H1 (cell line): ENCODE results near the gene CAGE1. TPM values are rescaled to one million over a fixed set of nuclear protein-coding genes. Genes with fewer than 3 reads are reported as not detected.

Experiments used
- CTCF ChIA-PET: fragments of 300-600 bp; sonication (Branson Sonifier 250); formaldehyde crosslinking; loops from one replicate; lab custom pipeline; 2021; ENCODE audit not compliant: partially characterized antibody; lab: Charles Lee
- POLR2A ChIA-PET: fragments of 300-600 bp; sonication (Branson Sonifier 250); formaldehyde crosslinking; loops from one replicate; lab custom pipeline; 2021; ENCODE audit warnings: inconsistent platforms; ENCODE audit not compliant: partially characterized antibody; lab: Charles Lee
- DNase-seq, 2 experiments: peaks; one replicate each; pipeline versions ENCODE4 v3.0.0 to v3.0.0-alpha.2; 2010 to 2022; ENCODE audit warnings: low spot score in 2 of 2, low read depth in 1 of 2, mixed read lengths in 1 of 2
- FAIRE-seq: peaks from 2 replicates; lab custom pipeline; 2011; peaks lifted over from hg19 to GRCh38; lab: Jason Lieb, UNC
- H2AFZ ChIP-seq: 2 replicates; pipeline ENCODE4 v1.8.1; 2012; ENCODE audit warnings: low read length, inconsistent platforms
- H2AK5ac ChIP-seq: 2 replicates; pipeline ENCODE4 v1.6.1; 2013; ENCODE audit warnings: low read depth, low read length
- H2BK120ac ChIP-seq: replicated peaks from 2 replicates; pipeline ENCODE3; 2013; ENCODE audit warnings: low read depth, low read length, inconsistent platforms
- H2BK12ac ChIP-seq: 2 replicates; pipeline ENCODE4 v1.6.1; 2013; ENCODE audit warnings: low read depth, low read length
- H2BK15ac ChIP-seq: 2 replicates; pipeline ENCODE4 v1.6.1; 2013; ENCODE audit warnings: low read length
- H2BK20ac ChIP-seq: 2 replicates; pipeline ENCODE4 v1.6.1; 2013; ENCODE audit warnings: low read length
- H2BK5ac ChIP-seq: 2 replicates; pipeline ENCODE4 v1.6.1; 2013; ENCODE audit warnings: low read depth, low read length
- H3K14ac ChIP-seq: 2 replicates; pipeline ENCODE4 v1.6.1; 2013; ENCODE audit warnings: inconsistent platforms; ENCODE audit not compliant: insufficient read length
- H3K18ac ChIP-seq: 2 replicates; pipeline ENCODE4 v1.6.1; 2013; ENCODE audit warnings: low read length; ENCODE audit errors: extremely low read depth
- H3K23ac ChIP-seq: 2 replicates; pipeline ENCODE4 v1.6.1; 2013; ENCODE audit warnings: inconsistent platforms; ENCODE audit not compliant: insufficient read length
- H3K23me2 ChIP-seq: 2 replicates; pipeline ENCODE4 v1.6.1; 2013; ENCODE audit warnings: low read depth, low read length
- H3K27ac ChIP-seq: 2 replicates; pipeline ENCODE4 v1.6.1; 2011; ENCODE audit warnings: low read depth, low read length, inconsistent platforms
- H3K27me3 ChIP-seq, 4 experiments: replicated peaks in 1 of 4; 1 replicate in 1 of 4; 2 replicates in 3 of 4; pipeline versions ENCODE4 v1.6.1 to v1.8.1; 2011 to 2013; ENCODE audit warnings: low read length in 3 of 4, mild to moderate bottlenecking in 3 of 4, inconsistent platforms in 2 of 4, mixed read lengths in 2 of 4, moderate library complexity in 1 of 4; ENCODE audit not compliant: control insufficient read depth in 3 of 4, insufficient read depth in 3 of 4; ENCODE audit errors: extremely low read depth in 1 of 4
- H3K36me3 ChIP-seq, 4 experiments: 2 replicates each; pipeline versions ENCODE4 v1.6.1 to v1.8.1; 2011 to 2013; ENCODE audit warnings: mild to moderate bottlenecking in 4 of 4, low read length in 3 of 4, moderate library complexity in 2 of 4, control low read depth in 1 of 4, inconsistent platforms in 1 of 4; ENCODE audit not compliant: insufficient read depth in 4 of 4, control insufficient read depth in 2 of 4
- H3K4ac ChIP-seq: replicated peaks from 2 replicates; pipeline ENCODE3; 2013; ENCODE audit warnings: low read length, low read depth, mixed read lengths, inconsistent platforms; ENCODE audit not compliant: insufficient read length
- H3K4me1 ChIP-seq, 4 experiments: replicated peaks in 1 of 4; 1 replicate in 1 of 4; 2 replicates in 3 of 4; pipeline versions ENCODE4 v1.6.1 to v1.8.1; 2011 to 2013; ENCODE audit warnings: low read length in 3 of 4, inconsistent platforms in 2 of 4, mixed read lengths in 1 of 4; ENCODE audit not compliant: insufficient read depth in 4 of 4, control insufficient read depth in 3 of 4
- H3K4me2 ChIP-seq, 2 experiments: 2 replicates each; pipeline versions ENCODE4 v1.6.1 to v1.8.1; 2011 to 2013; ENCODE audit warnings: low read depth in 2 of 2, low read length in 2 of 2, control low read depth in 1 of 2, inconsistent platforms in 1 of 2, mild to moderate bottlenecking in 1 of 2; ENCODE audit not compliant: insufficient read depth in 1 of 2
- H3K4me3 ChIP-seq, 4 experiments: fragments of 200-600, 300-600 bp in 1 of 4; sonication (generic), shearing (Covaris generic), sonication (Bioruptor Twin) in 1 of 4; 2 replicates each; pipeline versions ENCODE4 v1.5.1 to v1.8.1; 2011 to 2016; ENCODE audit warnings: low read length in 4 of 4, low read depth in 3 of 4, control low read depth in 2 of 4, inconsistent platforms in 2 of 4, mild to moderate bottlenecking in 2 of 4, mixed read lengths in 1 of 4, moderate library complexity in 1 of 4; ENCODE audit not compliant: insufficient read depth in 2 of 4; ENCODE audit errors: extremely low read depth in 1 of 4
- H3K56ac ChIP-seq: replicated peaks from 2 replicates; pipeline ENCODE3; 2013; ENCODE audit warnings: low read depth, mild to moderate bottlenecking, mixed read lengths, low read length, inconsistent platforms; ENCODE audit not compliant: insufficient read length
- H3K79me1 ChIP-seq: 2 replicates; pipeline ENCODE4 v1.6.1; 2013; ENCODE audit warnings: low read depth, low read length, control low read depth
- H3K79me2 ChIP-seq, 2 experiments: 2 replicates each; pipeline versions ENCODE4 v1.6.1 to v1.8.1; 2012 to 2013; ENCODE audit warnings: low read length in 2 of 2, mild to moderate bottlenecking in 2 of 2, inconsistent platforms in 1 of 2; ENCODE audit not compliant: insufficient read depth in 2 of 2, control insufficient read depth in 1 of 2
- H3K9ac ChIP-seq, 4 experiments: replicated peaks in 1 of 4; 1 replicate in 1 of 4; 2 replicates in 3 of 4; pipeline versions ENCODE4 v1.6.1 to v1.8.1; 2011 to 2013; ENCODE audit warnings: low read depth in 3 of 4, low read length in 3 of 4, control low read depth in 2 of 4, mild to moderate bottlenecking in 2 of 4, moderate library complexity in 2 of 4, inconsistent platforms in 1 of 4; ENCODE audit errors: extremely low read depth in 1 of 4
- H3K9me3 ChIP-seq, 2 experiments: 2 replicates each; pipeline versions ENCODE4 v1.6.1 to v1.8.1; 2012 to 2013; ENCODE audit warnings: mild to moderate bottlenecking in 2 of 2, moderate library complexity in 2 of 2, control low read depth in 1 of 2, inconsistent platforms in 1 of 2, low read depth in 1 of 2, low read length in 1 of 2, mixed read lengths in 1 of 2; ENCODE audit not compliant: insufficient read depth in 2 of 2
- H4K20me1 ChIP-seq, 2 experiments: replicated peaks in 1 of 2; 2 replicates each; pipeline versions ENCODE3 to v1.8.1; 2011 to 2013; ENCODE audit warnings: inconsistent platforms in 2 of 2, low read length in 2 of 2, mild to moderate bottlenecking in 1 of 2; ENCODE audit not compliant: insufficient read depth in 2 of 2, control insufficient read depth in 1 of 2
- H4K5ac ChIP-seq: 2 replicates; pipeline ENCODE4 v1.6.1; 2013; ENCODE audit warnings: low read length, low read depth, mixed read lengths, inconsistent platforms; ENCODE audit not compliant: insufficient read length
- H4K8ac ChIP-seq: 2 replicates; pipeline ENCODE4 v1.8.0; 2013; ENCODE audit warnings: mild to moderate bottlenecking, moderate library complexity, low read length, inconsistent platforms; ENCODE audit not compliant: insufficient read depth; ENCODE audit errors: extremely low read depth
- H4K91ac ChIP-seq: replicated peaks from 2 replicates; pipeline ENCODE3; 2013; ENCODE audit warnings: low read length, mixed read lengths, inconsistent platforms; ENCODE audit not compliant: insufficient read length
- ATF2 ChIP-seq: IDR thresholded peaks from 2 replicates; pipeline ENCODE4 v1.6.1; 2012; ENCODE audit warnings: low read length, inconsistent platforms
- BRCA1 ChIP-seq: IDR thresholded peaks from 2 replicates; pipeline ENCODE4 v1.6.1; 2012; ENCODE audit warnings: low read depth, low read length, improper control_type of control experiment
- CTBP2 ChIP-seq: IDR thresholded peaks from 2 replicates; pipeline ENCODE4 v1.7.0; 2011; ENCODE audit warnings: borderline replicate concordance, mild to moderate bottlenecking, moderate library complexity, mixed read lengths, low read length; ENCODE audit not compliant: insufficient read depth, insufficient read length
- EZH2 ChIP-seq: fragments of 200-600 bp; sonication (generic); IDR thresholded peaks from 2 replicates; pipeline ENCODE4 v1.7.1; 2012; ENCODE audit warnings: low read depth, mild to moderate bottlenecking, moderate library complexity, low read length, inconsistent platforms; ENCODE audit not compliant: severe bottlenecking
- GABPA ChIP-seq: IDR thresholded peaks from 2 replicates; pipeline ENCODE4 v1.6.1; 2011; ENCODE audit warnings: mild to moderate bottlenecking, low read length, moderate library complexity, borderline replicate concordance; ENCODE audit not compliant: insufficient read depth
- GTF2F1 ChIP-seq: IDR thresholded peaks from 2 replicates; pipeline ENCODE4 v1.6.1; 2012; ENCODE audit warnings: low read depth, low read length, improper control_type of control experiment, borderline replicate concordance
- RFX5 ChIP-seq: IDR thresholded peaks from 2 replicates; pipeline ENCODE4 v1.6.1; 2011; ENCODE audit warnings: low read depth, low read length, improper control_type of control experiment, borderline replicate concordance
- SAP30 ChIP-seq: fragments of 300-600 bp; sonication (generic); IDR thresholded peaks from 2 replicates; pipeline ENCODE4 v1.7.1; 2012; ENCODE audit warnings: low read length, moderate library complexity, mild to moderate bottlenecking, inconsistent platforms; ENCODE audit not compliant: insufficient read depth, insufficient replicate concordance
- SRF ChIP-seq: IDR thresholded peaks from 2 replicates; pipeline ENCODE4 v1.6.1; 2011; ENCODE audit warnings: mild to moderate bottlenecking, low read depth, low read length, moderate library complexity
- YY1 ChIP-seq: IDR thresholded peaks from 2 replicates; pipeline ENCODE4 v1.6.1; 2011; ENCODE audit warnings: low read depth, mild to moderate bottlenecking, low read length
- WGBS, 2 experiments: shearing (Covaris generic) in 1 of 2; methylation state at CpG; one replicate each; pipeline versions ENCODE4 v1.1.6 to v1.1.7; 2013 to 2015; ENCODE audit warnings: low lambda C conversion rate in 2 of 2, mixed read lengths in 2 of 2, inconsistent platforms in 1 of 2, low coverage in 1 of 2, missing lambda C conversion rate in 1 of 2; ENCODE audit not compliant: insufficient replicate concordance in 2 of 2, insufficient coverage in 1 of 2, insufficient read length in 1 of 2; ENCODE audit errors: extremely low coverage in 1 of 2, missing lambda C conversion rate in 1 of 2; 5-methylcytosine and 5-hydroxymethylcytosine counted together
- polyA plus RNA-seq, 7 experiments: library from polyadenylated mRNA; depleted of rRNA in 3 of 7; stranded (reverse) in 5 of 7; unstranded in 2 of 7; fragments of >200 nt in 5 of 7; fragments of 200-250 nt in 2 of 7; gene quantifications; 1 replicate in 5 of 7; 2 replicates in 1 of 7; 4 replicates in 1 of 7; pipeline versions ENCODE4 v1.2.1 to v1.2.3, GENCODE V29; 2011 to 2013; ENCODE audit warnings: missing spikeins in 2 of 7, mixed read lengths in 2 of 7
- total RNA-seq: library from RNA; stranded (reverse); fragmentation: NEBNext Ultra II Directional; extraction: Animal tissue kit (Norgen Biotek cat#: 25700); gene quantifications from 2 replicates; pipeline ENCODE4 v1.2.1, GENCODE V29; 2021
- TF ChIP-seq, protein P1 (sequence below): IDR thresholded peaks from 2 replicates; pipeline ENCODE4 v1.6.1; 2012; ENCODE audit warnings: inconsistent platforms

The CAGE1 gene
- total and polyA plus RNA-seq, 2 of the 8 experiments (the other 6 are each of a cell fraction or from before 2014, with no cell fraction given): 0.09 TPM; not detected in 1

- H3K4me3 ChIP-seq: no peak overlapping the region
- ChIA-PET POLR2A (interaction anchor here (1.1 kb wide), 1 partner anchor 11 kb away, joined by 3 read pairs; no protein-coding TSS in a partner anchor), CTCF (interaction anchor here (2.1 kb wide), 1 partner anchor 184 kb away, joined by 6 read pairs; no protein-coding TSS in a partner anchor)
- peak overlapping the region; percentile 74; the same call in 1 of the 2 replicates for H2AFZ ChIP-seq
- no peaks in the 10 kb centered on the region for H3K36me3 ChIP-seq
- H3K9me3 ChIP-seq: no peaks in the 10 kb centered on the region
- FAIRE-seq (no peak), DNase-seq (no peak)
- H3K27ac ChIP-seq: no peak overlapping the region
- H4K8ac ChIP-seq: no peak overlapping the region; the same call in 1 of the 2 replicates
- peak overlapping the region; percentile 87 for H2BK12ac ChIP-seq
- H3K23me2 ChIP-seq: no peaks in the 10 kb centered on the region
- H4K91ac ChIP-seq: no peak overlapping the region
- no peaks in the 10 kb centered on the region for H4K20me1 ChIP-seq
- H3K79me2 ChIP-seq: no peaks in the 10 kb centered on the region
- H2BK5ac ChIP-seq: 0 out of 2 replicates have a peak overlapping the region, but pooled peaks have one; percentile 44
- no peak overlapping the region for H4K5ac ChIP-seq
- H3K27me3 ChIP-seq: no peaks in the 10 kb centered on the region
- no peak overlapping the region for H3K14ac ChIP-seq
- H2BK120ac ChIP-seq: no peak overlapping the region
- no peak overlapping the region for H3K9ac ChIP-seq
- H3K4ac ChIP-seq: no peak overlapping the region
- peak overlapping the region; percentile 43; the same call in 1 of the 2 replicates for H3K18ac ChIP-seq
- H3K4me1 ChIP-seq: peaks cover 0 to 9% (median 2%) of the 10 kb centered on the region in 4 experiments; a peak in 2 of 7 replicates
- no peak overlapping the region for H2BK15ac ChIP-seq
- no peak overlapping the region for H3K4me2 ChIP-seq
- H3K79me1 ChIP-seq: no peaks in the 10 kb centered on the region
- no peak overlapping the region for H3K23ac ChIP-seq
- 89% methylated on average over 8 of the region's 8 CpGs; no CpG with 5 or more reads in 1 of the 2 experiments for WGBS, 2 experiments
- 0 out of 2 replicates have a peak overlapping the region, but pooled peaks have one; percentile 34 for H2BK20ac ChIP-seq
- H3K56ac ChIP-seq: no peak overlapping the region
- H2AK5ac ChIP-seq: no peak overlapping the region
- TF ChIP-seq CTBP2 (no peak), RFX5 (no peak), EZH2 (no peak), SAP30 (no peak), GABPA (no peak), YY1 (no peak), GTF2F1 (no peak), SRF (no peak), BRCA1 (no peak), ATF2 (no peak)
- TF ChIP-seq, protein P1, sequence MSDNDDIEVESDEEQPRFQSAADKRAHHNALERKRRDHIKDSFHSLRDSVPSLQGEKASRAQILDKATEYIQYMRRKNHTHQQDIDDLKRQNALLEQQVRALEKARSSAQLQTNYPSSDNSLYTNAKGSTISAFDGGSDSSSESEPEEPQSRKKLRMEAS: no peak
Observed at GRCh38 chr6:7431313-7431673, 41.8 kb upstream of the CAGE1 start.
